A549 treated with DMSO at 1 μM for 4 hours (cell line): ENCODE data around the gene EIF4E3. TPM values are rescaled to one million over a fixed set of nuclear protein-coding genes. Genes with fewer than 3 reads are reported as not detected.

ENCODE experiments used
- total RNA-seq: library from RNA; stranded (reverse); fragments of 200-300 nt; extraction: Qiagen RNA extraction; gene quantifications from 5 replicates; pipeline ENCODE4 v1.2.3, GENCODE V29; 2022; ENCODE audit warnings: low read depth

EIF4E3 gene
- 2.6 to 4.2 TPM (median 3.7 TPM) in 5 replicates for total RNA-seq

GRCh38 chr3:71725271-71725991, at the start of gene EIF4E3:
Gene EIF4E3 (minus strand): TSS chr3:71725402. CDS start chr3:71725367, 35 bp downstream.

GRCh38 chr3:71753701-71754609, 28.8 kb upstream of the EIF4E3 start, which contains the start of gene GPR27:
Gene GPR27 (plus strand): TSS chr3:71753855. CDS start chr3:71754050, 195 bp downstream.

Other genes starting within 250 kb of the EIF4E3 start
- 9.4 to 13.4 TPM (median 11.7 TPM) in 5 replicates for gene FOXP1, start 141.7 kb downstream of the EIF4E3 start, total RNA-seq
- 2.6 to 4.0 TPM (median 3.1 TPM) in 5 replicates for gene GPR27, start 28.5 kb upstream of the EIF4E3 start, total RNA-seq
- not detected in 5 replicates for gene PROK2, start 59.7 kb upstream of the EIF4E3 start, total RNA-seq